ENCODE measurements around the gene ZPBP2.
A peak's percentile ranks its signal among the peaks of the same experiment; 100 is the strongest.
"Not testable (repeated sequence)": the region's sequence is repeated elsewhere in the genome, so short reads cannot be mapped to it uniquely, and the experiment has no call there.

The ZPBP2 gene

GRCh38 chr17:39855911-39856649 lies 11.9 kb upstream of the ZPBP2 start:
- DNase-seq (ENCODE audit: low read depth in 2 of 2), result not testable (repeated sequence)

DNA sequence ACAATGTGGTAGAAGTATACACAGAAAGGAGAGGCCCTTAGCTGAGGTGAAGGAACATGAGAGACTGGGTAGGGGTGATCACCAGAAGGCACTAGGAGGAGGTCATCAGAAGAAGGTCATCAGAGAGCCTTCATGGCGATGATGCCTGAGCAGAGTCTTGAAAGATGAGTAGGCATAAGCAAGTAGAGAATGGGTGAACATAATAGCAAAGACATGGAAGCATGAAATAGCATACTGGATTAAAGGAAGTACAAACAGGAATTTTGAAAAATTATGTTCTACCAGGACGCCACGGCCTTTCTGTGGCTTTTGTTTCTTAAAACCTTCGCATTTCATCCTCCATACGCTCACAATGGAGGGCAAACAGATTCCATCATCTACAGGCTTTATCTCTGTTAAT lies 6.8 kb upstream of the ZPBP2 start:
- DNase-seq (ENCODE audit: low read depth in 2 of 2), result no peak

- DNase-seq (ENCODE audit: low read depth in 2 of 2), result no peak
These were observed 4.6 kb upstream of the ZPBP2 start for GRCh38 chr17:39863244-39863917.

GRCh38 chr17:39863918-39864746 lies 3.9 kb upstream of the ZPBP2 start, which contains the start of gene IKZF3:
Gene IKZF3, minus strand, starts transcription at chr17:39864312. Its CDS starts 186 bp downstream, at chr17:39864126.
- peak; percentile 57 to 78 for DNase-seq (ENCODE audit: low read depth in 2 of 2)

- no peak for DNase-seq (ENCODE audit: low read depth in 2 of 2)
These were observed 1.8 kb upstream of the ZPBP2 start for GRCh38 chr17:39866013-39866730.

GRCh38 chr17:39867084-39867879 lies 720 bp upstream of the ZPBP2 start:
- peak; percentile 31 to 34 for DNase-seq (ENCODE audit: low read depth in 2 of 2)

- no peak for DNase-seq (ENCODE audit: low read depth in 2 of 2)
These were observed 546 bp downstream of the ZPBP2 start for GRCh38 chr17:39868554-39868942.

- DNase-seq (ENCODE audit: low read depth in 2 of 2), result no peak
These were observed 2.8 kb downstream of the ZPBP2 start for GRCh38 chr17:39870776-39871175.

GRCh38 chr17:39871801-39872200 lies 3.8 kb downstream of the ZPBP2 start:
- DNase-seq (ENCODE audit: low read depth in 2 of 2), result no peak

DNA sequence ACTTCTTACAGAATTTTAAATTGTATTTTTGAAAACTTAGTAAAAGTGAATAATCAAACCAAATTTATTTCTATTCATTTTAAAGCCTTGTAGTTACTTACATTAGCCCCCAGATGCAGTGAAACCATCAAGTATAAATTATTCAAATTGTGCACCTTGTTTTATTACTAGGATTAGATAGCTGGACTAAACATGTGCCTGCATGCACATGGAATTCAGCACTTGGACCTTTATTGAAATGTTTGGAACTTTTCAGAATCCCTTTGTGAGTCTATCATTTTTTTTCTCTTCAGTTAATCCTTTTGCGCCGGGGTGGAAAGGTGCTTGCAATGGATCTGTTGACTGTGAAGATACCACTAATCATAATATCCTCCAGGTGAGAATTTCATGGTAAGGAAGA lies 4.7 kb downstream of the ZPBP2 start:
- no peak for DNase-seq (ENCODE audit: low read depth in 2 of 2)

- DNase-seq (ENCODE audit: low read depth in 2 of 2), result not testable (repeated sequence)
These were observed 18.1 kb downstream of the ZPBP2 start for GRCh38 chr17:39886102-39886501.

DNA sequence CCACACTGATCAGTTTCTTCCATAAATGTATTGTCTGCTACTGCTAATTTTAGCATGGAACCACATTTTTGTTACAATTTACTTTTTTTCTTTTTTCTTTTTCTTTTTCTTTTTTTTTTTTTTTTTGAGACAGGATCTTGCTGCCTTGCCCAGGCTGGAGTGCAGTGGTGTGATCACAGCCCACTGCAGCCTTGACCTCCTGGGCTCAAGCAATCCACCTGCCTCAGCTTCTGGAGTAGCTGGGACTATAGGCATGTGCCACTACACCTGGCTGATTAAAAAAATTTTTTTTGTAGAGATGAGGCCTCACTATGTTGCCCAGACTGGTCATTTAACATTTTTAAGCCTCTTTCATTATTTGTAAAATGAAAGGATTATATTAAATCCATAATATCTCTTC lies 19.1 kb downstream of the ZPBP2 start:
- no peak for DNase-seq (ENCODE audit: low read depth in 2 of 2)

DNA sequence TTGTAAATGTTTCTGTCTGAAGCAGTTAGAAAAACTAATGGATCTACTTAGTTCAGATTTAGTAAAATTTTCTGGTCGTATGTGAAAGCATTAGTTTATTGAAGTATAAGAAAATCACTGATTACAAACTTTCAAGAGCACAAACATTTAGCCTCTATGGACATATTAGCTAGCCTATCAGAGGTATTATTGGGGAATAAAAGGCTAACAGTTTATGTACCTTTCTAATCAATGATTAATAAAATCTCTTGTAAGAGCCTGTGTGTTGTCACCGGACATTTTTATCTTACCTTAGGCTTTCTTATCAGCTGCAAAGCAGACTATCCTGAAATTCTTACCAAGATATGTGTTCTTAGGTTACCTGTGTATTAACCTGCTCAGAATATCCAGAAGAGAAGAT lies 21.2 kb downstream of the ZPBP2 start:
- DNase-seq (ENCODE audit: low read depth in 2 of 2), result no peak

DNA sequence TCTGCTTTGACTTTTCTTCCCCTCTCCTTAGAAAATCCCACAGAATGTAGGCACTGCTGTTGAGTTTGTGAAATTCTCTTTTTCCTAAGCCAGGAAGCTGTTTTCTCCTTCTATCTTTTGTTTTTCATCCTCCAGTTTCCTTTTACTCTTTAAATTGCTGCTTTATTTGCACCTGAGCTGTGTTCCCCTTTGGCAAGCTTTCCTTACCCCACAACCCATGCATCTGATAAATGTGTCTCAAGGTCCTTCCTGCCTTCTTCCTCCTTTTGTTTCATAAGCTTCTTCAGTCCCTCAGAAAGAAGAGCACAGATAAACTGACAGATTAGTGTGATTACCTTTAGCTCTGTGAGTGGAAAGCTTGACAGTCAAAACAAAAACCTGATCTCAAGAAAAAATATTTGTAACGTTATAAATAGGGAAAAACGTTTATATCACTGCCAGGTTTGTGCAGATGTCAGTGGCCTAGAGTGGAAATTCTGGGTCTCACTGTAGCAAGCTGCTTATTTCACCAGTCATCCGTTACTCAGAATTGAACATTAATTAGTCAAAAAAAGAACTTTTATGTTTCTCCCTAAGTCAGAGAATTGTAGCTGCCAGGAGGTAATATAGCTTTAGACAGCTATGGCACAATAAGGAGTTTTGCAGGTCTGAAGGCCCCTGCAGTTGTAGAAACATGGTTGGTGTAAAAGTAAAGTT lies 26.8 kb downstream of the ZPBP2 start:
- no peak for DNase-seq (ENCODE audit: low read depth in 2 of 2)

DNA sequence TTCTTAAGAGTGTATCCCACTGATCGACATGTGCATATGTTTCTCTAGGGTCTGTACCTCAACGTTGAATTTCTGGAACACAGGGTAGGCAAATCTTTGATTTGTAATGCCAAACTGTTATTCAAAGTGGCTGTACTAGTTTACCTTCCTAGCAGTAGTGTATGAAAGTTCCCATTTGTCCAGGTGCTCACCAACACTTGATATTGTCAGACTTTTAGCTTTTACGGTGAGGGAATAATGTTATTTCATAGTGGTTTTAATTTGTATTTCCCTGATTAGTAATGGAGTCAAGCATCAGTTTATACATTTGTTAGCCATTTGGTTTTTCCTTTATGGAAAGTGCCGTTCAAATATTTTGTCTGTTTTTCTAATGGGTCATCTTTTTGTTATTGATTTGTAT lies 30.1 kb downstream of the ZPBP2 start:
- no peak for DNase-seq (ENCODE audit: low read depth in 2 of 2)

DNA sequence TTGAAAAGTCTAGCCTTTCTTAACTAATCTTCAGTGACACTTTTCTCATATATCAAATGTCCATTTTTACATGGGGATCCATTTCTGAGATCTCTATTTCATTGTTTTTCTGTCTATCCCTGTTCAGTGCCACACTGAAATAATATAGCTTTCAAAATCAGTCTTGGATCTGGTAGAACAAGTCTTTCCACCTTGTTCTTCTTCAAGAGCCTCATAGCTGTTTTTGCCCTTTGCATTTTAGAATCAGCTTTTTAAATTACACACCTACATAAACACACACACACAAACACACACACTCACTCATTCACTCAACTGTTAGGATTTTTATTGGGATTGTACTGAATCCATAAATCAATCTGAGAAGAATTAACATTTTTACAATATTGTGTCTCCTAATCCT lies 31.2 kb downstream of the ZPBP2 start:
- DNase-seq (ENCODE audit: low read depth in 2 of 2), result no peak

DNA sequence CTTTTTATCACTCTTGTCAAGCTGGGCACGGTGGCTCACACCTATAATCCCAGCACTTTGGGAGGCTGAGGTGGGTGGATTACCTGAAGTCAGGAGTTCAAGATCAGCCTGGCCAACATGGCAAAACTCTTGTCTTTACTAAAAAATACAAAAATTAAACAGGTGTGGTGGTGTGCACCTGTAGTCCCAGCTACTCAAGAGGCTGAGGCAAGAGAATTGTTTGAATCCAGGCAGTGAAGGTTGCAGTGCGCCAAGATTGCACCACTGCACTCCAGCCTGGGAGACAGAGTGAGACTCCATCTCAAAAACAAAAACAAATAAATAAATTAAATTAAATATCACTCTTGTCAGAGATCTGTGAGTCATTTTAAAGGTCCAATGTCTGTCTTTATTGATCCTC lies 34.0 kb downstream of the ZPBP2 start:
- DNase-seq (ENCODE audit: low read depth in 2 of 2), result not testable (repeated sequence)

- DNase-seq (ENCODE audit: low read depth in 2 of 2), result no peak
These were observed 35.3 kb downstream of the ZPBP2 start for GRCh38 chr17:39903158-39903884.

GRCh38 chr17:39904990-39905288 lies 36.9 kb downstream of the ZPBP2 start:
- DNase-seq (ENCODE audit: low read depth in 2 of 2), result no peak

DNA sequence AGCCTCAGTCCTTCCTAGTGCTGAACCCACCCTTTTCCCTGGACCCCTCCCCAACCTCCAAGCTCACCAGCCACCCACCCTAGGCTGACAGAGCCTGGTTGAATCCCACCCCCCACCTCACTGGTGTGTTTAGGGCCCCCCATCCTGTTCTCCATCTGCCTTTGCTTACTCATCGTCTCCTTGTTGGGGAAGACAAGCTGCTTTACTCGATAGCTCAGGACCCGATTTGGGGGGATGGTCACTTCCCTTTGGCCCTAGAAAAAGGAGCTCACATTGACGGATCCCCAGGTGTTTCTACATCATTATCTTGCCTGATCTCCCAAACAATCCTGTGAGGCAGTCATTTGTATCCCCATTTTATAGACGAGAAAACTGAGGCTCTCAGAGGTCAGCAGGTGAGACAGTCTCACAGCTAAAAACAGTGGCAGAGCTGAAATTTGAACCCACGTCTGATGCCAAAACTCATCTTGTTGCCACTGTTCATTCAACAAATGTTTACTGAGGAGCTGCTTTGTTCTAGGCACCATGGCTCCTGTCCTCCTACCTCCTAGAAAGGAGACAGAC lies 40.9 kb downstream of the ZPBP2 start:
- DNase-seq (ENCODE audit: low read depth in 2 of 2), result no peak
